ENCODE measurements around the gene LAT.
A peak's percentile ranks its signal among the peaks of the same experiment; 100 is the strongest.
"Not testable (repeated sequence)": the region's sequence is repeated elsewhere in the genome, so short reads cannot be mapped to it uniquely, and the experiment has no call there.

LAT gene

GRCh38 chr16:28980330-28980729, 4.5 kb upstream of the LAT start:
- not testable (repeated sequence) for DNase-seq

- no peak for DNase-seq
These were observed 3.9 kb upstream of the LAT start for GRCh38 chr16:28980929-28981328.

GRCh38 chr16:28981517-28981916, 3.3 kb upstream of the LAT start:
- peak; percentile 71 to 79 for DNase-seq

GRCh38 chr16:28982418-28982817, 2.4 kb upstream of the LAT start:
- DNase-seq, result no peak

- no peak for DNase-seq
These were observed 1.9 kb upstream of the LAT start for GRCh38 chr16:28982949-28983348.

- DNase-seq, result no peak
These were observed 1.2 kb upstream of the LAT start for GRCh38 chr16:28983644-28984043.

- DNase-seq, result no peak
These were observed 761 bp upstream of the LAT start for GRCh38 chr16:28984091-28984490.

GRCh38 chr16:28985211-28986041, 574 bp downstream of the LAT start:
- peak in 1 of 2 experiments; percentile 54 for DNase-seq

- DNase-seq, result peak in 1 of 2 experiments; percentile 28
These were observed 1.2 kb downstream of the LAT start for GRCh38 chr16:28986046-28986445.

GRCh38 chr16:28986492-28986891, 1.6 kb downstream of the LAT start:
- peak in 1 of 2 experiments; percentile 47 for DNase-seq

- DNase-seq, result no peak
These were observed 2.5 kb downstream of the LAT start for GRCh38 chr16:28987170-28987853.

GRCh38 chr16:28989363-28989762, 4.5 kb downstream of the LAT start:
- DNase-seq, result no peak

GRCh38 chr16:28990375-28991040, 5.7 kb downstream of the LAT start:
- DNase-seq, result peak; percentile 72 to 81

GRCh38 chr16:28991687-28992086, 6.8 kb downstream of the LAT start:
- no peak for DNase-seq

GRCh38 chr16:28992496-28992895, 7.6 kb downstream of the LAT start:
- no peak for DNase-seq

GRCh38 chr16:28998837-28999236, 14.0 kb downstream of the LAT start:
- DNase-seq, result no peak

- no peak for DNase-seq
These were observed 14.7 kb downstream of the LAT start for GRCh38 chr16:28999577-28999976.

GRCh38 chr16:29000019-29000418, 15.2 kb downstream of the LAT start:
- no peak for DNase-seq

- not testable (repeated sequence) for DNase-seq
These were observed 19.8 kb downstream of the LAT start for GRCh38 chr16:29004496-29005139.

GRCh38 chr16:29007730-29008593, 23.1 kb downstream of the LAT start:
- peak; percentile 74 to 82 for DNase-seq

- DNase-seq, result peak; percentile 62 to 63
These were observed 24.4 kb downstream of the LAT start for GRCh38 chr16:29009050-29009837.
